Gastroesophageal sphincter (tissue), 3 donors: ENCODE measurements around the gene MMP28.

Experiments
- EP300 ChIP-seq: sonication (generic); formaldehyde crosslinking; IDR thresholded peaks from one replicate; pipeline ENCODE4 v1.6.1; 2017; ENCODE audit warnings: antibody characterized with exemption, mild to moderate bottlenecking
- POLR2AphosphoS5 ChIP-seq: sonication (generic); formaldehyde crosslinking; IDR thresholded peaks from one replicate; pipeline ENCODE4 v1.6.1; 2017; ENCODE audit warnings: antibody characterized with exemption
- TF ChIP-seq, protein P1 (sequence below), 4 experiments: fragments of 200-600 bp in 2 of 4; fragments of 450-650 bp in 2 of 4; sonication (generic) in 1 of 4; IDR thresholded peaks; one replicate each; pipeline ENCODE4 v1.5.1; 2017 to 2019; ENCODE audit warnings: antibody characterized with exemption in 4 of 4, mild to moderate bottlenecking in 2 of 4, moderate library complexity in 2 of 4

DNA sequence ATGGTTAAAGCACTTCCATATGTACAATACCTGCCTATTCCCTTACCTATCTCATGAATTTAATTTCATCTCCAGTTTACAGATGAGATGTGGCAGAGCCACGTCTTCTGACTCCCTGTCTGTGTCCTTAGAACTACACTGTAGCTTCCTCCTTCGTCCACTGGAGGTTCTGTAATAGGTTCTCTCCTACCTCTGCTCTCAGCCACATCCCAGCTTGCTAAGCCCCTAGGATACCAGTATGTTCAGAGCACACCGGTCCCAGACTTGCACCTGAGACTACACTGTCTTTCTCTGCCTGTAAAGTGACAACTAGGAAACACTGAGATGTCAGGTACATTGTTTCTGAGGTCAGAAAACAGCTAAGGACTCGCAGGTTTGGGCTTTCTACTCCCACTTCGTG, 67.8 kb downstream of the MMP28 start:
- TF ChIP-seq, protein P1, sequence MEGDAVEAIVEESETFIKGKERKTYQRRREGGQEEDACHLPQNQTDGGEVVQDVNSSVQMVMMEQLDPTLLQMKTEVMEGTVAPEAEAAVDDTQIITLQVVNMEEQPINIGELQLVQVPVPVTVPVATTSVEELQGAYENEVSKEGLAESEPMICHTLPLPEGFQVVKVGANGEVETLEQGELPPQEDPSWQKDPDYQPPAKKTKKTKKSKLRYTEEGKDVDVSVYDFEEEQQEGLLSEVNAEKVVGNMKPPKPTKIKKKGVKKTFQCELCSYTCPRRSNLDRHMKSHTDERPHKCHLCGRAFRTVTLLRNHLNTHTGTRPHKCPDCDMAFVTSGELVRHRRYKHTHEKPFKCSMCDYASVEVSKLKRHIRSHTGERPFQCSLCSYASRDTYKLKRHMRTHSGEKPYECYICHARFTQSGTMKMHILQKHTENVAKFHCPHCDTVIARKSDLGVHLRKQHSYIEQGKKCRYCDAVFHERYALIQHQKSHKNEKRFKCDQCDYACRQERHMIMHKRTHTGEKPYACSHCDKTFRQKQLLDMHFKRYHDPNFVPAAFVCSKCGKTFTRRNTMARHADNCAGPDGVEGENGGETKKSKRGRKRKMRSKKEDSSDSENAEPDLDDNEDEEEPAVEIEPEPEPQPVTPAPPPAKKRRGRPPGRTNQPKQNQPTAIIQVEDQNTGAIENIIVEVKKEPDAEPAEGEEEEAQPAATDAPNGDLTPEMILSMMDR (IDR thresholded peaks at IDR 0.05), result no peak
- TF ChIP-seq EP300 (no peak), POLR2AphosphoS5 (no peak)
